ENCODE results near the gene SETDB1. TPM values are rescaled to one million over a fixed set of nuclear protein-coding genes. Genes with fewer than 3 reads are reported as not detected.

SETDB1 gene
- polyA plus RNA-seq, 1 experiment: 26.2 TPM

GRCh38 chr1:150957666-150958065 lies 31.5 kb downstream of the SETDB1 start:
- no peak for DNase-seq (ENCODE audit: low read depth)
- Histone ChIP-seq H3K36me3 (ENCODE audit: control insufficient read depth, insufficient read depth, low read length) (peaks cover 16% of the 10 kb centered on the region), H3K4me3 (ENCODE audit: low read depth, low read length) (no peak overlapping the region), H3K27me3 (ENCODE audit: control insufficient read depth, insufficient read depth, low read length) (no peaks in the 10 kb centered on the region)
- ChIA-PET CTCF (interaction anchor here (0.6 to 1.5 kb wide), 5 partner anchors 15 to 37 kb away, joined by 3 to 4 read pairs (median 3); partner anchors contain the start of gene ANXA9), POLR2A (no interaction called here)
- TF ChIP-seq CTCF (IDR thresholded peaks at IDR 0.05; ENCODE audit: insufficient read depth, low read depth, low read length): no peak

- Histone ChIP-seq H3K27me3 (ENCODE audit: control insufficient read depth, insufficient read depth, low read length) (no peaks in the 10 kb centered on the region), H3K36me3 (ENCODE audit: control insufficient read depth, insufficient read depth, low read length) (peaks cover 24% of the 10 kb centered on the region), H3K4me3 (ENCODE audit: low read depth, low read length) (no peak overlapping the region)
- POLR2A ChIA-PET: interaction anchor here (0.5 to 0.6 kb wide), 2 partner anchors 13 to 19 kb away, joined by 13 to 31 read pairs; no protein-coding TSS in a partner anchor
- TF ChIP-seq CTCF (IDR thresholded peaks at IDR 0.05; ENCODE audit: insufficient read depth, low read depth, low read length): no peak
- CTCF ChIA-PET: interaction anchor here (0.6 kb wide), 1 partner anchor 85 kb away, joined by 3 read pairs; no protein-coding TSS in a partner anchor
- no peak for DNase-seq (ENCODE audit: low read depth)
These were observed 34.5 kb downstream of the SETDB1 start for GRCh38 chr1:150960646-150961045.

- DNase-seq (ENCODE audit: low read depth): no peak
- no peaks in the 10 kb centered on the region for H3K27me3 ChIP-seq (ENCODE audit: control insufficient read depth, insufficient read depth, low read length)
- ChIA-PET POLR2A (no interaction called here), CTCF (interaction anchor here (0.9 to 1.7 kb wide), 2 partner anchors 9 to 34 kb away, joined by 3 to 7 read pairs; no protein-coding TSS in a partner anchor)
- H3K36me3 ChIP-seq (ENCODE audit: control insufficient read depth, insufficient read depth, low read length): peaks cover 34% of the 10 kb centered on the region
- TF ChIP-seq CTCF (IDR thresholded peaks at IDR 0.05; ENCODE audit: insufficient read depth, low read depth, low read length): no peak
- H3K4me3 ChIP-seq (ENCODE audit: low read depth, low read length): no peak overlapping the region
These were observed 35.6 kb downstream of the SETDB1 start for GRCh38 chr1:150961756-150962155.

- ChIA-PET CTCF (interaction anchor here (1.7 kb wide), 1 partner anchor 32 kb away, joined by 7 read pairs; no protein-coding TSS in a partner anchor), POLR2A (no interaction called here)
- no peak for TF ChIP-seq CTCF (IDR thresholded peaks at IDR 0.05; ENCODE audit: insufficient read depth, low read depth, low read length)
- DNase-seq (ENCODE audit: low read depth): no peak
- Histone ChIP-seq H3K4me3 (ENCODE audit: low read depth, low read length) (no peak overlapping the region), H3K36me3 (ENCODE audit: control insufficient read depth, insufficient read depth, low read length) (peaks cover 48% of the 10 kb centered on the region), H3K27me3 (ENCODE audit: control insufficient read depth, insufficient read depth, low read length) (no peaks in the 10 kb centered on the region)
These were observed 37.4 kb downstream of the SETDB1 start for GRCh38 chr1:150963321-150964163.

GRCh38 chr1:150964164-150964489 lies 38.0 kb downstream of the SETDB1 start:
- DNase-seq (ENCODE audit: low read depth): no peak
- Histone ChIP-seq H3K36me3 (ENCODE audit: control insufficient read depth, insufficient read depth, low read length) (peaks cover 50% of the 10 kb centered on the region), H3K27me3 (ENCODE audit: control insufficient read depth, insufficient read depth, low read length) (no peaks in the 10 kb centered on the region), H3K4me3 (ENCODE audit: low read depth, low read length) (no peak overlapping the region)
- CTCF ChIA-PET: interaction anchor here (0.6 kb wide), 1 partner anchor 11 kb away, joined by 4 read pairs; no protein-coding TSS in a partner anchor
- POLR2A ChIA-PET: no interaction called here
- no peak for TF ChIP-seq CTCF (IDR thresholded peaks at IDR 0.05; ENCODE audit: insufficient read depth, low read depth, low read length)

Measured in BJ (cell line).